ENCODE data around the gene LITAFD.

DNA sequence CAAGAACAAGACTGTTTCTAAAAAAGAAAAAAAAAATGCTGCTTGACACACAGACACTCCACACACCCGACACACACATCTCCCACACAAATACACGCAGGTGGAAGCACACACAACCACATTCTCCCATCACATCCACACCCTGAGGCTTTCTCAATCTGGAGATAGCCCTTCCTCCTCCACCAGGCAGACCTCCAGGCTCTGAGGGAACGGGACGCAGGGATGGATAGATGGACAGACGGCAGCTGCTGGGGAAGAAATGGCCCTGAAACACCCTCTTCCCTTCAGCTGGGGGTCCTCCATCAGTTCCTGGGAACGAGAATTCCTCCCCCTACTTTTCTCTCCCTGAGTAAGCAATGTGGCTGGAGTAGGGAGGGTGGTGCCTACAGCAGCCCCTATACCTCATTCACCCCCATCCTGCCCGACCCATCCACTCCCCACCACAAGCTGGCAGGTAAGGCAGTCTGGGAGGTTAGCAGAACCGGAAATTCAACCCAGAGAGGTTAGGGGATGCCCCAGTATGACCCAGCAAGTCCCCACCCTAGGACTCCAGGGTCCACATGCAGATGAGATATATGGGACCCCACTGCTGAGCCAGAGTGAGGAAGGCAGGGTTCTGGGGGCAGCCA lies 4.1 kb upstream of the LITAFD start:
- TF ChIP-seq, protein P1, sequence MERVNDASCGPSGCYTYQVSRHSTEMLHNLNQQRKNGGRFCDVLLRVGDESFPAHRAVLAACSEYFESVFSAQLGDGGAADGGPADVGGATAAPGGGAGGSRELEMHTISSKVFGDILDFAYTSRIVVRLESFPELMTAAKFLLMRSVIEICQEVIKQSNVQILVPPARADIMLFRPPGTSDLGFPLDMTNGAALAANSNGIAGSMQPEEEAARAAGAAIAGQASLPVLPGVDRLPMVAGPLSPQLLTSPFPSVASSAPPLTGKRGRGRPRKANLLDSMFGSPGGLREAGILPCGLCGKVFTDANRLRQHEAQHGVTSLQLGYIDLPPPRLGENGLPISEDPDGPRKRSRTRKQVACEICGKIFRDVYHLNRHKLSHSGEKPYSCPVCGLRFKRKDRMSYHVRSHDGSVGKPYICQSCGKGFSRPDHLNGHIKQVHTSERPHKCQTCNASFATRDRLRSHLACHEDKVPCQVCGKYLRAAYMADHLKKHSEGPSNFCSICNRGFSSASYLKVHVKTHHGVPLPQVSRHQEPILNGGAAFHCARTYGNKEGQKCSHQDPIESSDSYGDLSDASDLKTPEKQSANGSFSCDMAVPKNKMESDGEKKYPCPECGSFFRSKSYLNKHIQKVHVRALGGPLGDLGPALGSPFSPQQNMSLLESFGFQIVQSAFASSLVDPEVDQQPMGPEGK (CRISPR knock-in tag; IDR thresholded peaks at IDR 0.05; ENCODE audit: borderline replicate concordance) = no peak
- no peak for TF ChIP-seq ZNF565 (CRISPR knock-in tag; conservative IDR thresholded peaks at IDR 0.05; ENCODE audit: low read depth)
- no peak for TF ChIP-seq TOX (CRISPR knock-in tag; IDR thresholded peaks at IDR 0.05; ENCODE audit: borderline replicate concordance)
- no peak for TF ChIP-seq ZFP30 (CRISPR knock-in tag; IDR thresholded peaks at IDR 0.05)
- no peak for TF ChIP-seq ARNTL (CRISPR knock-in tag; IDR thresholded peaks at IDR 0.05; ENCODE audit: borderline replicate concordance, low read depth)
- TF ChIP-seq ZFP3 (CRISPR knock-in tag; IDR thresholded peaks at IDR 0.05) = no peak
- no peak for TF ChIP-seq RARB (CRISPR knock-in tag; IDR thresholded peaks at IDR 0.05)
- TF ChIP-seq, protein P2, sequence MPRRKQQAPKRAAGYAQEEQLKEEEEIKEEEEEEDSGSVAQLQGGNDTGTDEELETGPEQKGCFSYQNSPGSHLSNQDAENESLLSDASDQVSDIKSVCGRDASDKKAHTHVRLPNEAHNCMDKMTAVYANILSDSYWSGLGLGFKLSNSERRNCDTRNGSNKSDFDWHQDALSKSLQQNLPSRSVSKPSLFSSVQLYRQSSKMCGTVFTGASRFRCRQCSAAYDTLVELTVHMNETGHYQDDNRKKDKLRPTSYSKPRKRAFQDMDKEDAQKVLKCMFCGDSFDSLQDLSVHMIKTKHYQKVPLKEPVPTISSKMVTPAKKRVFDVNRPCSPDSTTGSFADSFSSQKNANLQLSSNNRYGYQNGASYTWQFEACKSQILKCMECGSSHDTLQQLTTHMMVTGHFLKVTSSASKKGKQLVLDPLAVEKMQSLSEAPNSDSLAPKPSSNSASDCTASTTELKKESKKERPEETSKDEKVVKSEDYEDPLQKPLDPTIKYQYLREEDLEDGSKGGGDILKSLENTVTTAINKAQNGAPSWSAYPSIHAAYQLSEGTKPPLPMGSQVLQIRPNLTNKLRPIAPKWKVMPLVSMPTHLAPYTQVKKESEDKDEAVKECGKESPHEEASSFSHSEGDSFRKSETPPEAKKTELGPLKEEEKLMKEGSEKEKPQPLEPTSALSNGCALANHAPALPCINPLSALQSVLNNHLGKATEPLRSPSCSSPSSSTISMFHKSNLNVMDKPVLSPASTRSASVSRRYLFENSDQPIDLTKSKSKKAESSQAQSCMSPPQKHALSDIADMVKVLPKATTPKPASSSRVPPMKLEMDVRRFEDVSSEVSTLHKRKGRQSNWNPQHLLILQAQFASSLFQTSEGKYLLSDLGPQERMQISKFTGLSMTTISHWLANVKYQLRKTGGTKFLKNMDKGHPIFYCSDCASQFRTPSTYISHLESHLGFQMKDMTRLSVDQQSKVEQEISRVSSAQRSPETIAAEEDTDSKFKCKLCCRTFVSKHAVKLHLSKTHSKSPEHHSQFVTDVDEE (CRISPR knock-in tag; IDR thresholded peaks at IDR 0.05) = no peak
- no peak for TF ChIP-seq TCF4 (CRISPR knock-in tag; IDR thresholded peaks at IDR 0.05; ENCODE audit: borderline replicate concordance)
- no peak for TF ChIP-seq SNAI2 (CRISPR knock-in tag; IDR thresholded peaks at IDR 0.05)
- TF ChIP-seq CREB5 (CRISPR knock-in tag; IDR thresholded peaks at IDR 0.05; ENCODE audit: low read depth) = no peak
- TF ChIP-seq CSRNP3 (CRISPR knock-in tag; IDR thresholded peaks at IDR 0.05) = no peak
- TF ChIP-seq ZNF8 (CRISPR knock-in tag; IDR thresholded peaks at IDR 0.05) = no peak
